ENCODE results near the gene FER. TPM values are rescaled to one million over a fixed set of nuclear protein-coding genes. Genes with fewer than 3 reads are reported as not detected.

Gene FER
- total RNA-seq, 1 experiment from 2014 or later: 29.3 TPM

GRCh38 chr5:109177227-109177626 lies 429.5 kb downstream of the FER start:
- DNase-seq (ENCODE audit: low spot score): no peak

- no peak for DNase-seq (ENCODE audit: low spot score)
These were observed 430.1 kb downstream of the FER start for GRCh38 chr5:109177782-109178181.

GRCh38 chr5:109180668-109181067 lies 433.0 kb downstream of the FER start:
- no peak for DNase-seq (ENCODE audit: low spot score)

- no peak for DNase-seq (ENCODE audit: low spot score)
These were observed 439.1 kb downstream of the FER start for GRCh38 chr5:109186759-109187158.

GRCh38 chr5:109191153-109191558 lies 443.5 kb downstream of the FER start:
- DNase-seq (ENCODE audit: low spot score): peak; percentile 57

GRCh38 chr5:109192027-109192426 lies 444.3 kb downstream of the FER start:
- no peak for DNase-seq (ENCODE audit: low spot score)

GRCh38 chr5:109192555-109193281 lies 445.0 kb downstream of the FER start:
- no peak for DNase-seq (ENCODE audit: low spot score)

GRCh38 chr5:109195667-109196066 lies 448.0 kb downstream of the FER start:
- no peak for DNase-seq (ENCODE audit: low spot score)

- DNase-seq (ENCODE audit: low spot score): peak; percentile 21
These were observed 448.6 kb downstream of the FER start for GRCh38 chr5:109196087-109196822.

GRCh38 chr5:109196823-109197160 lies 449.1 kb downstream of the FER start:
- DNase-seq (ENCODE audit: low spot score): no peak

GRCh38 chr5:109199289-109199688 lies 451.6 kb downstream of the FER start:
- no peak for DNase-seq (ENCODE audit: low spot score)

- no peak for DNase-seq (ENCODE audit: low spot score)
These were observed 452.3 kb downstream of the FER start for GRCh38 chr5:109199799-109200620.

- no peak for DNase-seq (ENCODE audit: low spot score)
These were observed 467.3 kb downstream of the FER start for GRCh38 chr5:109215040-109215439.

- DNase-seq (ENCODE audit: low spot score): no peak
These were observed 471.1 kb downstream of the FER start for GRCh38 chr5:109218818-109219217.

- no peak for DNase-seq (ENCODE audit: low spot score)
These were observed 475.8 kb downstream of the FER start for GRCh38 chr5:109223531-109223930.

GRCh38 chr5:109224276-109224882 lies 476.7 kb downstream of the FER start:
- no peak for DNase-seq (ENCODE audit: low spot score)

GRCh38 chr5:109225716-109226625 lies 478.3 kb downstream of the FER start:
- no peak for DNase-seq (ENCODE audit: low spot score)

GRCh38 chr5:109230369-109230768 lies 482.7 kb downstream of the FER start:
- no peak for DNase-seq (ENCODE audit: low spot score)

- DNase-seq (ENCODE audit: low spot score): no peak
These were observed 483.6 kb downstream of the FER start for GRCh38 chr5:109231331-109231730.

GRCh38 chr5:109234381-109234780 lies 486.7 kb downstream of the FER start:
- no peak for DNase-seq (ENCODE audit: low spot score)

GRCh38 chr5:109239456-109239855 lies 491.8 kb downstream of the FER start:
- DNase-seq (ENCODE audit: low spot score): no peak

Measured in A172 (cell line).